Renal cortical epithelial cell (primary cell): ENCODE data around the gene LRRC52. TPM values are rescaled to one million over a fixed set of nuclear protein-coding genes. Genes with fewer than 3 reads are reported as not detected.

ENCODE experiments used
- DNase-seq: peaks from one replicate; pipeline ENCODE4 v3.0.0-alpha.2; 2011; ENCODE audit warnings: low read depth
- total RNA-seq: library from RNA; depleted of rRNA; stranded (reverse); fragments of >200 nt; gene quantifications from 2 replicates; pipeline ENCODE4 v1.2.3, GENCODE V29; 2014

The LRRC52 gene
- total RNA-seq: not detected in 2 replicates

GRCh38 chr1:165543532-165544438 lies at the start of gene LRRC52:
TSS of gene LRRC52 (plus strand) at chr1:165544000. CDS start at chr1:165544297, 297 bp downstream.
- DNase-seq: peak; percentile 30

- DNase-seq: no peak
These were observed 48.6 kb upstream of the LRRC52 start for GRCh38 chr1:165494949-165495857.

GRCh38 chr1:165495858-165496205 lies 48.0 kb upstream of the LRRC52 start:
- no peak for DNase-seq

GRCh38 chr1:165496501-165496900 lies 47.3 kb upstream of the LRRC52 start:
- DNase-seq: no peak

- DNase-seq: no peak
These were observed 46.5 kb upstream of the LRRC52 start for GRCh38 chr1:165497069-165498013.

GRCh38 chr1:165501330-165501969 lies 42.4 kb upstream of the LRRC52 start:
- DNase-seq: no peak

GRCh38 chr1:165501970-165502348 lies 41.8 kb upstream of the LRRC52 start:
- DNase-seq: no peak

- DNase-seq: no peak
These were observed 36.2 kb upstream of the LRRC52 start for GRCh38 chr1:165507570-165507969.

GRCh38 chr1:165508291-165508690 lies 35.5 kb upstream of the LRRC52 start:
- DNase-seq: no peak

GRCh38 chr1:165512816-165513215 lies 31.0 kb upstream of the LRRC52 start:
- no peak for DNase-seq

- DNase-seq: no peak
These were observed 27.3 kb upstream of the LRRC52 start for GRCh38 chr1:165516469-165516868.

GRCh38 chr1:165520646-165521045 lies 23.2 kb upstream of the LRRC52 start:
- DNase-seq: no peak

GRCh38 chr1:165524639-165525285 lies 19.0 kb upstream of the LRRC52 start:
- DNase-seq: no peak

- no peak for DNase-seq
These were observed 18.1 kb upstream of the LRRC52 start for GRCh38 chr1:165525708-165526107.

- DNase-seq: no peak
These were observed 16.4 kb upstream of the LRRC52 start for GRCh38 chr1:165527251-165528007.

- no peak for DNase-seq
These were observed 12.8 kb upstream of the LRRC52 start for GRCh38 chr1:165531021-165531420.

GRCh38 chr1:165532053-165532452 lies 11.7 kb upstream of the LRRC52 start:
- no peak for DNase-seq

- no peak for DNase-seq
These were observed 10.5 kb upstream of the LRRC52 start for GRCh38 chr1:165533254-165533653.

GRCh38 chr1:165536016-165536415 lies 7.8 kb upstream of the LRRC52 start:
- no peak for DNase-seq
